Smooth muscle cell (in vitro differentiated cells): Measurements from ENCODE around the gene ABCA13. TPM values are rescaled to one million over a fixed set of nuclear protein-coding genes. Genes with fewer than 3 reads are reported as not detected.

Source experiments
- DNase-seq: peaks from one replicate; lab custom pipeline; 2025; ENCODE audit not compliant: unreplicated experiment; lab: John Stamatoyannopoulos, UW
- H2AFZ ChIP-seq: fragments of 200-600 bp; sonication (generic); 2 replicates; pipeline ENCODE4 v1.6.0; 2016; ENCODE audit warnings: antibody characterized with exemption, low read depth, mild to moderate bottlenecking
- H3F3A ChIP-seq: fragments of 200-600 bp; sonication (generic); 2 replicates; pipeline ENCODE4 v1.6.0; 2017; ENCODE audit warnings: antibody characterized with exemption, low read depth
- H3K27ac ChIP-seq: fragments of 200-600 bp; sonication (generic); 2 replicates; pipeline ENCODE4 v1.5.1; 2016; ENCODE audit warnings: low read depth, mild to moderate bottlenecking
- H3K27me3 ChIP-seq: fragments of 200-600 bp; sonication (generic); 2 replicates; pipeline ENCODE4 v1.6.1; 2016; ENCODE audit warnings: low read depth, mild to moderate bottlenecking
- H3K36me3 ChIP-seq: fragments of 200-600 bp; sonication (generic); 2 replicates; pipeline ENCODE4 v1.5.1; 2016; ENCODE audit warnings: low read depth
- H3K4me1 ChIP-seq: fragments of 200-600 bp; sonication (generic); 2 replicates; pipeline ENCODE4 v1.5.1; 2016; ENCODE audit warnings: low read depth
- H3K4me2 ChIP-seq: fragments of 200-600 bp; sonication (generic); 2 replicates; pipeline ENCODE4 v1.6.0; 2016; ENCODE audit warnings: mild to moderate bottlenecking
- H3K4me3 ChIP-seq: fragments of 200-600 bp; sonication (generic); 2 replicates; pipeline ENCODE4 v1.5.1; 2016; ENCODE audit warnings: mild to moderate bottlenecking
- H3K79me2 ChIP-seq: fragments of 200-600 bp; sonication (generic); 2 replicates; pipeline ENCODE4 v1.6.0; 2016; ENCODE audit warnings: low read depth, mild to moderate bottlenecking
- H3K9ac ChIP-seq: fragments of 200-600 bp; sonication (generic); 2 replicates; pipeline ENCODE4 v1.6.0; 2016; ENCODE audit warnings: low read depth
- H3K9me3 ChIP-seq: fragments of 200-600 bp; sonication (generic); replicated peaks from 2 replicates; pipeline ENCODE4 v1.5.1; 2016; ENCODE audit warnings: low read depth
- H4K20me1 ChIP-seq: fragments of 200-600 bp; sonication (generic); 2 replicates; pipeline ENCODE4 v1.6.0; 2016; ENCODE audit warnings: low read depth
- CTCF ChIP-seq: fragments of 200-600 bp; sonication (generic); IDR thresholded peaks from 2 replicates; pipeline ENCODE4 v1.5.1; 2017; ENCODE audit warnings: borderline replicate concordance, mild to moderate bottlenecking, antibody characterized with exemption; ENCODE audit not compliant: insufficient read depth, poor library complexity, severe bottlenecking
- WGBS: methylation state at CpG from one replicate; pipeline ENCODE4 v1.1.7; 2016; ENCODE audit warnings: low lambda C conversion rate; 5-methylcytosine and 5-hydroxymethylcytosine counted together
- polyA plus RNA-seq: library from polyadenylated mRNA; unstranded; fragments of >200 nt; fragmentation: Nextera tagmentation; extraction: Ambion mirVana; gene quantifications from 2 replicates; pipeline ENCODE4 v1.2.1, GENCODE V29; 2016
- total RNA-seq: library from RNA; depleted of rRNA; stranded (reverse); fragments of >200 nt; gene quantifications from 2 replicates; pipeline ENCODE4 v1.2.3, GENCODE V29; 2014

The ABCA13 gene
- total and polyA plus RNA-seq, 2 experiments from 2014 or later: not detected

DNA sequence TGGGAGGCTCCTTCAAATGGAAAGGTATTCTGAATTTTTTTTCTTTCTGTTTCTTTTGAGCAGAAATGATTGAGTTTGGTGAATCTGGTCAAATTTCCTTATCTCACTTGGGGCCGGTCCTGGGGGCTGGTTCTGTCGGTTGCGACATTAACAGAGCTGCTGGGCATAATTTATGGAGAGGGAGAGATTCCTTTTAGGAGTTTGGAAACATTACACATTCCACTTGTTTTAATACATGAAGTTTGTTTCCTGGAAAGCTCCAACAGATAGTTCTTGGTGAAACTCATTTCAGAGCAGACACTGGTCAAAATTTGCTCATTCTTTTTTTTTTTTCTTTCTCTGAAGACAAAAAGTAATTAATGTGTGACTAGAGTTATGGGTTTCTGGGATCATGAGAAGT is 129.9 kb downstream of the ABCA13 start:
- H3K9ac ChIP-seq: no peak overlapping the region
- H3K79me2 ChIP-seq: no peaks in the 10 kb centered on the region
- peaks cover 3% of the 10 kb centered on the region for H3K27me3 ChIP-seq
- H3F3A ChIP-seq: no peaks in the 10 kb centered on the region
- 20% methylated on average over 3 of the region's 3 CpGs for WGBS
- no peak overlapping the region for H3K27ac ChIP-seq
- H3K4me3 ChIP-seq: no peak overlapping the region
- H3K36me3 ChIP-seq: no peaks in the 10 kb centered on the region
- TF ChIP-seq CTCF: no peak
- H4K20me1 ChIP-seq: no peaks in the 10 kb centered on the region
- no peaks in the 10 kb centered on the region for H3K4me1 ChIP-seq
- no peak overlapping the region for H3K4me2 ChIP-seq
- DNase-seq: no peak
- no peak overlapping the region for H2AFZ ChIP-seq
- H3K9me3 ChIP-seq: no peaks in the 10 kb centered on the region

DNA sequence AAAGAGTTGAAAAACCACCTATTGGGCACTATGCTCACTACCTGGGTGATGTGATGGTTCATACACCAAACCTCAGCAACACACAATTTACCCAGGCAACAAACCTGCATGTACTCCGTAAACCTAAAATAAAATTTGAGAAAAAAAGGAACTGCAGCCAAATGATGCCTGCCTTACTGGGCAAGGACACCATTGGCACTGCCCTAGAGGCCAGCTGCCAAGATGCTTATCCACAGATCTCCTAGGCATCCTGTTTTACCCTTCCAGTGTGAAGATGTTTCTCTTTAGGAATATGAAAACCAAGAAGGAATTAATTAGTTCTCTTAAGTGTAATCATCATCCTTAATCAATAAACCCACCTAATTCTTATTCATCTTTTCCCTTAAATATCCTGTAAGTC is 133.4 kb downstream of the ABCA13 start:
- H3K79me2 ChIP-seq: no peaks in the 10 kb centered on the region
- H3K9ac ChIP-seq: no peak overlapping the region
- no peak overlapping the region for H3K4me2 ChIP-seq
- no peak overlapping the region for H3K4me3 ChIP-seq
- WGBS: 95% methylated on average over 1 of the region's 1 CpG
- no peak for DNase-seq
- no peaks in the 10 kb centered on the region for H4K20me1 ChIP-seq
- no peaks in the 10 kb centered on the region for H3F3A ChIP-seq
- no peak overlapping the region for H3K27ac ChIP-seq
- H3K36me3 ChIP-seq: no peaks in the 10 kb centered on the region
- no peaks in the 10 kb centered on the region for H3K9me3 ChIP-seq
- H3K27me3 ChIP-seq: peaks cover 3% of the 10 kb centered on the region
- no peaks in the 10 kb centered on the region for H3K4me1 ChIP-seq
- H2AFZ ChIP-seq: no peak overlapping the region
- TF ChIP-seq CTCF: no peak

- WGBS: 94% methylated on average over 5 of the region's 5 CpGs
- H3K9me3 ChIP-seq: no peaks in the 10 kb centered on the region
- H2AFZ ChIP-seq: no peak overlapping the region
These were observed 134.4 kb downstream of the ABCA13 start for GRCh38 chr7:48305661-48306060.

More at GRCh38 chr7:48305661-48306060, 134.4 kb downstream of the ABCA13 start:
- Histone ChIP-seq H3K27ac (no peak overlapping the region), H3K4me2 (no peak overlapping the region), H3F3A (no peaks in the 10 kb centered on the region), H3K4me3 (no peak overlapping the region), H3K79me2 (no peaks in the 10 kb centered on the region), H3K9ac (no peak overlapping the region), H3K27me3 (peaks cover 3% of the 10 kb centered on the region), H3K4me1 (no peaks in the 10 kb centered on the region), H3K36me3 (no peaks in the 10 kb centered on the region), H4K20me1 (no peaks in the 10 kb centered on the region)
- no peak for DNase-seq
- TF ChIP-seq CTCF: no peak
